NCI-H128 (cell line): ENCODE results near the gene IGSF10.
A peak's percentile ranks its signal among the peaks of the same experiment; 100 is the strongest.

Experiments used
- DNase-seq: peaks from one replicate; lab custom pipeline; 2025; ENCODE audit not compliant: unreplicated experiment; lab: John Stamatoyannopoulos, UW

Gene IGSF10

GRCh38 chr3:151462278-151462780, 1.5 kb upstream of the IGSF10 start:
- no peak for DNase-seq

GRCh38 chr3:151460228-151460627, 633 bp downstream of the IGSF10 start:
- no peak for DNase-seq

- DNase-seq = no peak
Measured at GRCh38 chr3:151459358-151459757, 1.5 kb downstream of the IGSF10 start.

GRCh38 chr3:151456065-151456464, 4.8 kb downstream of the IGSF10 start:
- no peak for DNase-seq

DNA sequence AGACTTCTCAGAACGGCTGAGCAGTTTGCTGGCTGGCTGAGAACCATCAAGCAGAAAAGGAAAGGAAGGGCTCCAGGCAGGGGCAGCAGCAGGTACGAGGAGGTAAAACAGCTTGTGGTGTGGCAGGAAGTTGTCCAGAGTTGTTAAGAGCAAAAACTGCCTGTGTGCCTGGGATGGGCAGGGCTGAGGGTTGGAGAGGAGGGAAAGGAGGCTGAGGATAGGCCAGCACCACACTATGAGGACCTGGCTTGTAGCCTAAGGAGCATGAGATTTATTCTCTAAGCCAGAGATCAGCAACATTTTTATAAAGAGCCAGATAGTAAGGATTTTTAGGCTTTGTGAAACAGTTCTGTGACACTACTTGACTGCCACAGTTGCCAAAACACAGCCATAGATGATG, 8.0 kb downstream of the IGSF10 start:
- no peak for DNase-seq

- DNase-seq = no peak
Measured at GRCh38 chr3:151452368-151452767, 8.5 kb downstream of the IGSF10 start.

DNA sequence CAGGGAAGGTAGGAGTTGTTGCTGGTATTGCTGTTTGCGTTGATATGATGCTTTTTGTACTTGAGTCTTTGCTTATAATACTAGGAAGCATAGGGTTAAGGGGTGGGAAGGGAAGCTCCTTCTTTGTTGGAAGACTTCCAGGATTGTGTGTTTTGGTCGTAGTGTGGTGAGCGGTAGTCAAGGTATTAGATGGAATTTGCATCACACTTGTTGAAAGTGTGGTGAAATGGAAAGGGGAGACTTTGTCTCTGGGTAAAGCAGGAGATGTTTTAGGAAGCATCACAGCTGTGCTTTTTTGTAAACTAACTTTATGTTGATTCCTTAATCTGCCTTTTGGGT, 14.9 kb downstream of the IGSF10 start:
- DNase-seq = no peak

DNA sequence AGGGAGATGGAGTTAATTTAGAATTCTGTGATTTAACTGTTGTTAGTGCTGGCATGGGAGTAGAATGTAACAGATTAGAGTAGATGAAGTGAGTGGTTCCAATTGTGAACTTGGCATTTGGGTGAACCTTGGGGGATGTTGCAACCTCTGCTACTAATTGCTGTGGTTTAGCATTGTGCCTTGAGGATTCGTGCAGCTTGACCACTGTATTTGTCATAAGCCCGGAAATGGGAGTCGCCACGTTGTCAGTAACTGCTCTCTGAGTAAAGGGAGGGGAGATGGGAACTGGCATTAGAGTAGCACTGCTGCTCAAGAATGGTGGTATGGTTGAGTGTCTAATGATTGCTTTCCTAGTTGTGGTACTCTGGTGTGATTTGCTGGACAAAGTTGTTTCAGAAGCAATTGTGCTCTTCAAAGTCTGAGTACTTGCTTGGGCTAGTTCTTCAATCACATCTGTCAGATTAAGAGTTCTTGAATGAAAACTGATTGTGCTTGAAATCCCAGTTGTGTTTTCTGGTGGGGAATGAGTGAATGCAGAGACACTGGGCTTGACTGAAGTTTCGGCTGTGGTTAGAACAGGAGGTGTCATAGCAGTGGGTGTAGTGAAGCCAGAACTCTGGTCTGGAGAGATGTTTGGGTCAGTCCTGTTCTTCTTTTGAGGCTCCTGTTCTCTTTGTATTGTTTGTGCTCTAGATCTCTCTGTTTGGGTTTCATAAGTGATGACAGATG, 15.4 kb downstream of the IGSF10 start:
- DNase-seq = no peak

DNA sequence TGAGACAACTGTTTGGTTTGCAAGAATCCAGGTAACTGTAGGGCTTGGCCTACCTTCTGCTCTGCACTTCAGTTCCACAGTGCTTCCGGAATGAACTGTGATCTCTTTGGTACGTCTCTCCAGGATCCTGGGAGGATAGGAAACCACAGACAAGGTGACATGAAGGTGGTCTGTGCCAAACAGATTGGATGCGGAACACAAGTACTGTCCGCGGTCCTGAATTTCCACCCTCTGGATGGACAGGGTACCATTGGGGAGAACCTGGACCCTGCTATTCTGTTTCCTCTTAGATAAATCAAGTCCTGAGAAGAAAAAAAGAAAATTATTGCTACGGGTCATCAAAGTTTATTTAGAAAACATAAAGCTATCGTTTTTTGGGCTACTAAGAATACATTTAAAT, 17.3 kb downstream of the IGSF10 start:
- DNase-seq = no peak

- no peak for DNase-seq
Measured at GRCh38 chr3:151440940-151441339, 19.9 kb downstream of the IGSF10 start.

DNA sequence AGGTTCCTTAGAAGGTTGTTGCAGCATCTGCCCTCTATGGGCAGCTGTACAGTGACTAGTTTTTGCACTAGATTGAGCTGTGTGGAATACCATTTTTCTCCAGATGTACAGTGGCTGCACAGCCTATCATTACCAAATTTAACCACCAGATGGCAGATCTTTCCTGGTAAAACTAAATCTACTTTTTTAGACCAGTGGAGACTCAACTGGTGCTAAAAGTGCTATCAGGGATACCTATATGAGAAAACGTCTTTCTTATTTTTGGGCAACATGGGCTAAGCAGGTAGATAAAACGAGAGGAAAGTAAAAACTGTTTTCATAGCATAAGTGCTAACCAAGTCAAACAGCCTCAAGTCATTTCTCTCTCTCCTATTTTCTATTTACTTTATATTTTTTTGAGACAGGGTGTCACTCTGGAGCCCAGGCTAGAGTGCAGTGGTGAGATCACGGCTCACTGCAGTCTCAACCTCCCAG, 21.2 kb downstream of the IGSF10 start:
- DNase-seq = peak; percentile 29

GRCh38 chr3:151437906-151438305, 23.0 kb downstream of the IGSF10 start:
- DNase-seq = no peak

DNA sequence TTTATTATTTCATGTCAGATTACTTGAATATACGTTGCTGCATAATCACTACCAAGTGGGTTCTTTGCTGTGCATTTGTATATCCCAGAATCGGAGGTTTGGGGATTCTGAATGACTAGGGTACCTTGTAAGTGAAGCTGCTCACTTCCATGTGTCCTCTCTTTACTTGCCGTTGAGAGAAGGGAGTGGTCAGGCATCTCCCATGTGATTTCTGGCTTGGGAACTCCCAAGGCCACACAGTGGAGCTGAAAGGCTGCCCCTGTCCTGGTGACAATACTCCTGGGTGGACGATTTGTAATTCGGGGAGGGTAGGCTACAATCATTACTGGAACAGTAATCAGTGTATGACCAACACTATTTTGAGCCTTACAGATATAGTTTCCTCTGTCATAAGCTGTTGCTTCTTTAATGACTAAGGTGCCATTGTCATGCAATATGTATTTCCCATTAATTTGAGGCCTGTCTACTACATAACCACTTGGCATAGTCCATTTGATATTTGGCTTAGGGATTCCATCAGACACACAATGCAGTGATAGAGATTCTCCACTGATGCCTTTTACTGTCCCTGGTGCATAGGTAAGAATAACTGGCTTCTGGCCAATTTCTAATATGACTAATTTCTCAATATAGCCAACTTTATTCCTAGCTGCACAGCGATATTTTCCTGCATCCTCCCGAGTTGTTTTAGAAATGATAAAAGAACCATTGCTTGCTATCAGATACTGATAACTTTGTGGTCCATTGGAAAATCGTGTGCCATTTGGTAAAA, 24.0 kb downstream of the IGSF10 start:
- DNase-seq = no peak

DNA sequence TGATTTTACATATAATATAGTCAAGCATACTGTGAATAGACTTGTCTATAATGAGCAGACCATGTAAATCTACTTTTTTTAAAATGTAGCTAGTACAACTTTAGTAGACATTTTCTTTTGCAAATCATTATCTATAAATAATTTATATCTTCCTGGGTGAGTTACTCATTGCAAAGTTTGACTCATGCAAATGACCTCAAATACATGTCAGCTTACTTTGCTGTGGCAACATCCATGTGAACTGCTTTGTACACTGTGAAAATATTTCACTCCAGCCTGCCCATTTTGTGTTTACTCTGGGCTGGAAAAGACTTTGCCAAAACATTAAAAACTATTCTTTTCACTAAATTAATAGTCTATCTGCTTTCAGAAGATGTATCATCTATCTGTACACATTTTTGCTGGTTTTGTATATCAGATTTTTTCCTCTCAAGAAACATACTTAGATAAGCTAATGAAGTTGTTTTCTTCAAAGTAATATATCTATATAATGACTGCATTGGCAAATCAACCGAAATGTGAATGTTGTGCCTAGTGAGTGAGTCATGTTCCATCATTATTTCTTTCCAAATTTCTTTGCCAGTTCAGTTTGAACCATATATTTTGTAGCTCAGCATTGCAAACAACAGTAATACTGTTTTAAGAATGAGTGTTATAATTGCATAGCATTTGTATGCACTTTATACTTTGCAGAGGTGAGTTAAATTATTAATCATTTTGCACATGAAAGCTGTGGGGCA, 26.5 kb downstream of the IGSF10 start:
- no peak for DNase-seq

DNA sequence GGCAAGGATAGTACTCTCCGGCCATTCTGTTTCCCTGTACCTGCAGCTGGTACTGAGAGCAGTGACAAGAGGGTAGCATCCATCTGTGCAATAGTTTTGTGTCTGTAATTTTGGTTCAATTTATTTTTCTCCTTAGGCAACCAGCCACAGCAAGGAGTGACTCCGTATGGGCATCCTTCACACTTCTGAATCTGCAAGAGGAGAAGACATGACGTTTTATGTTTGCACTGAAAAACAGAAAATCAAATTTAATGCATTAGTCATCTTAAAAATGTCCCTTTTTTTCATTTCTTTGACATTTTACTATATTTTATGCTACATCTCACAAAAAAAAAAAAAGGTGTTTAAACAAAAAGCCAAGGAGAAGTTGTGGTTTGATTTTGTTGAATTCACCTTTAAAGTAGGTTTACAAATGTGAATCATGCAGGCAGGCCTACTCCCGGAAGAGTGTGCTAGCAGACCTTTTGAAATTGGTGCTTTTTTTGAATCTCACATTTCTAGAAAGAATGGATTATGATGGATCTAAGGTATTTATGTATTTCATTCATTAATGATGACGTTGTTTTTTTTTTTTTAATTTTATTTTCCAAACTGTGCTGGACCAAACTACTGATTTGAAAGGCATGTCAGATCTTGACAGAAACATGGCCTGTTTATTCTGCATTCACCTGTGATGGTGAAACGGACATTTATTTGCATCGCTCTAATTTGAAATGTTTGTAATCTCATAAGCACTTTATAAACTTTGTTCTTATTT, 28.1 kb downstream of the IGSF10 start:
- DNase-seq = no peak

- DNase-seq = no peak
Measured at GRCh38 chr3:151431940-151432339, 28.9 kb downstream of the IGSF10 start.

- DNase-seq = no peak
Measured at GRCh38 chr3:151430821-151431484, 29.9 kb downstream of the IGSF10 start.

DNA sequence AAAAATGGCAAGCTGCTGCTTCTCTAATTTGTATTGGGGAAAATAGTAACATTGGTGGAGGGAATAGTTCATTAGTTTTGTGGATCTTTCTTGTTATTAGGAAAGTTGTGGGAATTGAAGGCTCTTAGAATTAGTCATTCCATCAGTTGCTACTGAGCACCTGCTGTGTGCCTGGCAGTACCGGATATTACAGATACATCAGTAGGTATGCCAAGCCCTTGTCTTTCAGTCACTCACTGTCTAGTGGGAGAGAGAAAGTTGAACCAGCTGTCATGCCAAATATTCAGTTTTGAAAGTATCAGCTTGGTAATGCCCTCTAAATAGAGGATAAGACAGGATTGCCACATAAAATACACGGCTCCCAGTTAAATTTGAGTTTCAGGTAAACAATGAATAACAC, 32.5 kb downstream of the IGSF10 start:
- DNase-seq = no peak

DNA sequence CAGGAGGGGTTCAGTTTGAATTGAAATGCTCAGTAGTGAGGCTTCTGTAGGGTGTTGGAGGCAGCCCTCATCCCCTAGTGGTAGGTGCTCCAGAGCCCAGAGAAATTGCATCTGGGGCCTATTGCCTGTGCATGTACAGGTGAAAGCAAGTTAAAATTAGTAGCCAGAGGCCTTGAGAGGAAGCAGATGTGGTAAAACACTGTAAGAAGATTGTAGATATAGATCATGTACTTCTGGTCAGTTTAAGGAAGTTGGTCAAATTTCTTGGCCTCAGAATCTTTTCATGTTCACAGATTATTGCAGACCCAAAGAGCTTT, 34.6 kb downstream of the IGSF10 start:
- DNase-seq = no peak

GRCh38 chr3:151425627-151426340, 35.1 kb downstream of the IGSF10 start:
- DNase-seq = no peak
